ENCODE measurements around the gene RBM28.

DNA sequence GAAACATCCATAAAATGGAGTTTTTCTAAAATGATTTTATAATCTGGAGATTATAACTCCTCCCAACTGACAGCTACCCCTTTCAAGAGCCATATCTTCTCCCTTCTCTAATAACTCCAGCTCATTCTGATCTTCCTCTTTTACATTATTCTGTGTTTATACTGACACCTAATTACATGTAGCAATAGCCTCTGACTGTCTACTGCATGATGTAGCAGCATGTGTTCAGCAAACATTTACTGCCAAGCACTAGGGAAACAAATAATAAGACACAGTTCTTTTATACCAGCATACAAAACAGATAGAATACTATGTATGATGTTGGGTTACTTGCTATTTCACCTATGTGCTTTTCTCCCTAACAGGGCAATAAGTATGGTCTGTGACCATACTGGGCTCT is 20.7 kb downstream of the RBM28 start:
- TF ChIP-seq, protein P1, sequence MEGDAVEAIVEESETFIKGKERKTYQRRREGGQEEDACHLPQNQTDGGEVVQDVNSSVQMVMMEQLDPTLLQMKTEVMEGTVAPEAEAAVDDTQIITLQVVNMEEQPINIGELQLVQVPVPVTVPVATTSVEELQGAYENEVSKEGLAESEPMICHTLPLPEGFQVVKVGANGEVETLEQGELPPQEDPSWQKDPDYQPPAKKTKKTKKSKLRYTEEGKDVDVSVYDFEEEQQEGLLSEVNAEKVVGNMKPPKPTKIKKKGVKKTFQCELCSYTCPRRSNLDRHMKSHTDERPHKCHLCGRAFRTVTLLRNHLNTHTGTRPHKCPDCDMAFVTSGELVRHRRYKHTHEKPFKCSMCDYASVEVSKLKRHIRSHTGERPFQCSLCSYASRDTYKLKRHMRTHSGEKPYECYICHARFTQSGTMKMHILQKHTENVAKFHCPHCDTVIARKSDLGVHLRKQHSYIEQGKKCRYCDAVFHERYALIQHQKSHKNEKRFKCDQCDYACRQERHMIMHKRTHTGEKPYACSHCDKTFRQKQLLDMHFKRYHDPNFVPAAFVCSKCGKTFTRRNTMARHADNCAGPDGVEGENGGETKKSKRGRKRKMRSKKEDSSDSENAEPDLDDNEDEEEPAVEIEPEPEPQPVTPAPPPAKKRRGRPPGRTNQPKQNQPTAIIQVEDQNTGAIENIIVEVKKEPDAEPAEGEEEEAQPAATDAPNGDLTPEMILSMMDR (conservative IDR thresholded peaks at IDR 0.05; ENCODE audit: low read depth, low read length): no peak
- TF ChIP-seq EZH2phosphoT487 (IDR thresholded peaks at IDR 0.05; ENCODE audit: borderline replicate concordance, low read length) (no peak), EZH2 (IDR thresholded peaks at IDR 0.05; ENCODE audit: low read length, unreplicated experiment) (no peak)

Data from PC-3 (cell line).